HUES64 (cell line): ENCODE results near the gene JAG2.

Experiments
- H3K27ac ChIP-seq: 2 replicates; pipeline ENCODE4 v1.7.0; 2013; ENCODE audit warnings: low read depth, low read length, inconsistent platforms
- H3K27me3 ChIP-seq: 2 replicates; pipeline ENCODE4 v1.6.1; 2013; ENCODE audit warnings: mild to moderate bottlenecking, low read length; ENCODE audit not compliant: insufficient read depth
- H3K36me3 ChIP-seq: 2 replicates; pipeline ENCODE4 v1.6.1; 2013; ENCODE audit warnings: mild to moderate bottlenecking, low read length; ENCODE audit not compliant: insufficient read depth
- H3K4me1 ChIP-seq: 2 replicates; pipeline ENCODE4 v1.6.1; 2013; ENCODE audit warnings: mild to moderate bottlenecking, low read length, moderate library complexity; ENCODE audit not compliant: insufficient read depth
- H3K4me3 ChIP-seq: 2 replicates; pipeline ENCODE4 v1.5.1; 2013; ENCODE audit warnings: mild to moderate bottlenecking, low read length, moderate library complexity
- H3K9ac ChIP-seq: 2 replicates; pipeline ENCODE4 v1.6.1; 2013; ENCODE audit warnings: mild to moderate bottlenecking, low read depth, low read length
- H3K9me3 ChIP-seq: 2 replicates; pipeline ENCODE4 v1.6.1; 2013; ENCODE audit warnings: low read depth, low read length; ENCODE audit not compliant: insufficient read depth
- WGBS: fragments of 150-250, 120-280 bp; methylation state at CpG from one replicate; pipeline ENCODE4 v1.1.7; 2013; ENCODE audit warnings: missing lambda C conversion rate; 5-methylcytosine and 5-hydroxymethylcytosine counted together

Gene JAG2

GRCh38 chr14:105153739-105154475, 14.7 kb downstream of the JAG2 start:
- Histone ChIP-seq H3K27ac (no peak overlapping the region), H3K4me3 (no peak overlapping the region), H3K36me3 (no peaks in the 10 kb centered on the region), H3K27me3 (no peaks in the 10 kb centered on the region), H3K4me1 (no peaks in the 10 kb centered on the region), H3K9ac (no peak overlapping the region), H3K9me3 (no peaks in the 10 kb centered on the region)
- WGBS, result 94% methylated on average over 26 of the region's 26 CpGs

- no peak overlapping the region for H3K27ac ChIP-seq
- 92% methylated on average over 18 of the region's 18 CpGs for WGBS
- no peaks in the 10 kb centered on the region for H3K27me3 ChIP-seq
- H3K9ac ChIP-seq, result no peak overlapping the region
- H3K4me1 ChIP-seq, result no peaks in the 10 kb centered on the region
- no peak overlapping the region for H3K4me3 ChIP-seq
- H3K36me3 ChIP-seq, result no peaks in the 10 kb centered on the region
- no peaks in the 10 kb centered on the region for H3K9me3 ChIP-seq
These were observed 15.2 kb downstream of the JAG2 start for GRCh38 chr14:105153331-105153731.

GRCh38 chr14:105152794-105153241, 15.8 kb downstream of the JAG2 start:
- no peak overlapping the region for H3K9ac ChIP-seq
- H3K4me3 ChIP-seq, result no peak overlapping the region
- H3K27ac ChIP-seq, result no peak overlapping the region
- no peaks in the 10 kb centered on the region for H3K27me3 ChIP-seq
- H3K36me3 ChIP-seq, result no peaks in the 10 kb centered on the region
- WGBS, result 90% methylated on average over 14 of the region's 14 CpGs
- H3K9me3 ChIP-seq, result no peaks in the 10 kb centered on the region
- H3K4me1 ChIP-seq, result no peaks in the 10 kb centered on the region

GRCh38 chr14:105151838-105152793, 16.5 kb downstream of the JAG2 start:
- no peaks in the 10 kb centered on the region for H3K9me3 ChIP-seq
- WGBS, result 94% methylated on average over 44 of the region's 44 CpGs
- no peak overlapping the region for H3K27ac ChIP-seq
- no peaks in the 10 kb centered on the region for H3K27me3 ChIP-seq
- H3K9ac ChIP-seq, result no peak overlapping the region
- H3K36me3 ChIP-seq, result no peaks in the 10 kb centered on the region; the same call in 1 of the 2 replicates
- no peaks in the 10 kb centered on the region for H3K4me1 ChIP-seq
- no peak overlapping the region for H3K4me3 ChIP-seq

GRCh38 chr14:105151084-105151837, 17.3 kb downstream of the JAG2 start:
- 90% methylated on average over 37 of the region's 37 CpGs for WGBS
- Histone ChIP-seq H3K4me1 (no peaks in the 10 kb centered on the region), H3K9ac (no peak overlapping the region), H3K9me3 (no peaks in the 10 kb centered on the region), H3K27ac (no peak overlapping the region), H3K36me3 (no peaks in the 10 kb centered on the region; the same call in 1 of the 2 replicates), H3K27me3 (no peaks in the 10 kb centered on the region), H3K4me3 (no peak overlapping the region)

- H3K9ac ChIP-seq, result no peak overlapping the region
- no peak overlapping the region for H3K4me3 ChIP-seq
- 93% methylated on average over 35 of the region's 35 CpGs for whole genome bisulfite sequencing
- no peaks in the 10 kb centered on the region for H3K9me3 ChIP-seq
- no peaks in the 10 kb centered on the region for H3K4me1 ChIP-seq
- H3K27ac ChIP-seq, result no peak overlapping the region
- H3K27me3 ChIP-seq, result no peaks in the 10 kb centered on the region
- no peaks in the 10 kb centered on the region; the same call in 1 of the 2 replicates for H3K36me3 ChIP-seq
These were observed 18.1 kb downstream of the JAG2 start for GRCh38 chr14:105150368-105151083.

- no peak overlapping the region for H3K9ac ChIP-seq
- WGBS, result 91% methylated on average over 3 of the region's 4 CpGs
These were observed 18.6 kb downstream of the JAG2 start for GRCh38 chr14:105150026-105150367.

GRCh38 chr14:105149146-105149781, 19.3 kb downstream of the JAG2 start:
- 87% methylated on average over 18 of the region's 18 CpGs for whole genome bisulfite sequencing
- H3K9me3 ChIP-seq, result no peaks in the 10 kb centered on the region
- no peaks in the 10 kb centered on the region for H3K4me1 ChIP-seq

More at GRCh38 chr14:105150026-105150367, 18.6 kb downstream of the JAG2 start:
- no peak overlapping the region for H3K27ac ChIP-seq
- H3K9me3 ChIP-seq, result no peaks in the 10 kb centered on the region
- H3K4me1 ChIP-seq, result no peaks in the 10 kb centered on the region
- no peak overlapping the region for H3K4me3 ChIP-seq
- no peaks in the 10 kb centered on the region for H3K27me3 ChIP-seq
- no peaks in the 10 kb centered on the region; the same call in 1 of the 2 replicates for H3K36me3 ChIP-seq

GRCh38 chr14:105148604-105149145, 19.9 kb downstream of the JAG2 start:
- Histone ChIP-seq H3K27ac (no peak overlapping the region), H3K9ac (no peak overlapping the region; the same call in 1 of the 2 replicates), H3K4me3 (no peak overlapping the region), H3K4me1 (no peaks in the 10 kb centered on the region), H3K27me3 (no peaks in the 10 kb centered on the region), H3K36me3 (no peaks in the 10 kb centered on the region; the same call in 1 of the 2 replicates), H3K9me3 (no peaks in the 10 kb centered on the region)
- WGBS, result 95% methylated on average over 27 of the region's 27 CpGs

More at GRCh38 chr14:105149146-105149781, 19.3 kb downstream of the JAG2 start:
- Histone ChIP-seq H3K27ac (no peak overlapping the region), H3K9ac (no peak overlapping the region), H3K27me3 (no peaks in the 10 kb centered on the region), H3K36me3 (no peaks in the 10 kb centered on the region; the same call in 1 of the 2 replicates), H3K4me3 (no peak overlapping the region)
